HG02885 (cell line): ENCODE results near the gene VEGFA.

Experiments
- ATAC-seq: cut with Tn5 transposase; IDR thresholded peaks from one replicate; pipeline ENCODE4 v1.9.1; 2021; ENCODE audit warnings: mild to moderate bottlenecking; ENCODE audit not compliant: unreplicated experiment, poor library complexity

Gene VEGFA

GRCh38 chr6:43738267-43738676 lies 31.7 kb upstream of the VEGFA start:
- no peak for ATAC-seq

DNA sequence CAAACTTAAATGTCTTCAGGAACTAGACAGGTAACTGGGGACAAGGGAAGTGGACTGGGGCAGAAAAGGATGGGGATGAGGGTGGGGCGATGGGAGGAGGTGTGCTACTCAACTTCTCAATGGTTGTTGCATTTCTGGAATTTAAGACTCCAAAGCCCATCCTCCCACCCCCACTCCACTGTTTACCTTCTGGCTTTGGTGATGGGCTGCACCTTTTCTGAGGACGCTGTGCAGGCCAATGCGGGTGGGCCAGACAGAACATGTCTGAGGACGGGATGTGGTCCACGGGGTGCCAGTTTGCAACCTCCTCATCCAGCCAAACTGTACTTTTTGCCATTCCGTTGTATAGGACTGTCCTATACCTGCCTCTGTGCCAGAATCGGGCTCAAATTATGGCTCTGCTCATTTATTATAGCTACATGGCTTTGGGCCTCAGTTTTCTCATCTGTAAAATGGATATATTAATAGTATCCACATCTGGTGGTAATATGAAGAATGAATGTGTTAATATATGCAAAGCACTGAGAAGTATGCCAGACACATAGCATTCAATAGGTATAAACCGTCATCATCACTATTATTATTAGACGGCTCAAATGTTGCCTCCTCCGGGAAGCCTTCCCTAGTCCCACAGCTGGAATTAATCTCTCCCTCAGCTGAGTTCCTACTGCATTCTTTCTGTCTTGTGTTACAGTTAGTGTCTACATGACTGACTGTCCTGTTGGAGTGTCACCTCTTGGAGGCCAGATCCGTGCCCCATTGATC lies 31.0 kb upstream of the VEGFA start:
- ATAC-seq, result no peak

DNA sequence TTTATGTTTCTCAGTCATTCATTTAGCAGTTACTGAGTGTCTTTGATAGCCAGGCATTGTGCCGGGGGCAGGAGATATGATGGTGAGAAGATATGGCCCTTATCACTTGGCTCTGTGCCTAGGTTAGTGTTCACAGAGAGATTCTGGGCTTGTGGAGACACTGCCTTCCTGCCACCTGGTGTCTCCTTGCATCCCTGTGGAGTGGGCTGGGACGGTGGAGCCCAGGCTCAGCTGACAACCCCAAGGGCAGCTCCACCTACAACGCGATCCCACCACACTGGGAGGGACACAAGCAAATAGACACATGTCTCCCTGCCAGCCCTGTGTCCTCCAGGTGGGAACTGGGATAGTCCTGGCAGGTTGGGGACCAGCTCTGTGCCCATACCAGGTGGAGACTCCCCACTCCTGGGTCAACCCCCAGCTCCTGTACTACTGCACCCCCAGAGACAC lies 30.3 kb upstream of the VEGFA start:
- ATAC-seq, result no peak

DNA sequence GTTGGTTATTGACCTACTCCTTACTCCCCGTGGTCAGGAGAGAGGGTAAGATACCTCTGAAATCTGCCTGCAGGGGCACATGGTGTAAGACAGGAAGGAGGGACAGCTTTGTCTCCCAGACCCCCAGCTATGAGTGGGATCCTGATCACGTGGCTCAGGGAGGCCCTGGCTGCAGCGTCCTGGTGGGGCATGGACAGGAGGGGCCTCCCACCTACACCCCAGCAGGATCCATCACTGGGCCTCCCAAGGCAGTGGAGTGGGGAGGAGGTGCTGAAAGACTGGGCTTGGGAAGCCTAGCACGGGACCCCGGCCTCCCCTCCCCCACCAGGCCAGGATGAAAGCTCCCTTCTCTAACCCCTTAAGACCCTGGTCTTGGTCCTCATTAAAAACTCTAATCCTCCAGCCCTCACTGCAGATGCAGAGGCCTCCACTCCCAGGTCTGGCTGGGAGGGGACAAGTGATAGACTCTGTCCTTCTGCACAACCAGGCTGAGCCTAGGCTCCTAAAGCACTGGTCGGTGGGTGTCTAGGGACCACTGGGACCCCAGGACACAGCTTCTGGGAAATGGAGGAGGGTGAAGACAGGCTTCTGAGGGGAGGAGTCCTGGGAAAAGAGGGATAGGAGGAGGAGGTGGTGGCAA lies 29.6 kb upstream of the VEGFA start:
- ATAC-seq, result no peak

DNA sequence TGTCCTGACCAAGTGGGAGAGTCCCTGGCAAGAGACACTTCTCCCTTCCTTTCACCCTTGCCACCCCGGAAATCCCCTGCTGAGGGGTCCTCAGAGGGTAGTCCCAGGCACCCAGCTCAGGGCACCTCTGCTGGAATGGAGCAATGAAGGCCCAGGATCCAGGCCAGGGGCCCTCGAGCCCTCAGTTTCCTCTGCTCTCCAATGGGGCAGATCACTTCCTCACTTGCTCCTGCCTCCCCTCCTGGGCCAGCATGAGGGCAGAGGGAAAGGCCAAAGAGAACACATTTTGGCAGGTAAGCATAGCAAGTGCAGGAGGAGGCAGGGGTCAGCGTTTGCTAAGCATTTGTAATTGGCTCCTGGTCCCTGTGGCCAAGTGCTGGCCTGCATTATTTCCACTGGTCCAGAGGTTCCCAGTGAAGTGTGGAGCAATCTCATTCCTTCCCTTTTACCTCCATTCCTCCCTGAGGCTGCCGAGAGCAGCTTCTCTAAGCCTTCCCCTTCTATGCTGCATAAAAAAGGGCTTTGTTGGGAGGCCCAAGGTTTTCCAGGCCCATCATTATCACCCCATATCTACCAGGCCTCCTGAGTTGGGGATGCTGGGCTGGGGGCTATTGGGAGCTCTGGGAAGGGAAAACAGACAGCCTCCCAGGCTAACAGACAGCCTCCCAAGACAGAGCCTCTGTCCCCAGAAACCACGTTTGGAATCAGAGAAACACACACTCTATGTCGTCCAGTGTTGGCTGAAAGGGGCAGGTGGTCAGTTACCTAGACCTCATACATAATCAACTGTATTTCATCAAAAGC lies 28.8 kb upstream of the VEGFA start:
- ATAC-seq, result no peak

GRCh38 chr6:43741829-43742228 lies 28.2 kb upstream of the VEGFA start:
- ATAC-seq, result no peak

DNA sequence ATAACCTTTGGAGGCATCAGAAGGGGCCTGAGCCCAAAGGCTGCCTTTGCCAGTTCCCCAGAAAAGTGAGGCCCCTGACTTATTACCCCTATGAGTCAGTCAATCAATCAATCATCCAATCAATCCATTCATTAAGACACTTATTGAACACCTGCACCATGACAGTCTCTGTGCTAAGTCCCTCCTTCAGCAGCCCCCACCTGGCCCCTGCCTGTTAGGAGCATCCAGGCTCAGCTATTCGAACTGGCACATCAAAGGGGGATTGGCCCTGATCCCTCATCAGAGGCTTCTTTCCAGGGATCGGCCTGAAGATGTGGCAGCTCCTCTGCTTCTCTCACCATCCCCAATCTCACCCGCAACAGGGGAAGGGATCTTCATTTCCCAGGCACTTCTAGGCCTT lies 27.7 kb upstream of the VEGFA start:
- no peak for ATAC-seq

GRCh38 chr6:43742931-43743632 lies 26.9 kb upstream of the VEGFA start:
- ATAC-seq, result no peak

- no peak for ATAC-seq
These were observed 26.2 kb upstream of the VEGFA start for GRCh38 chr6:43743682-43744381.

DNA sequence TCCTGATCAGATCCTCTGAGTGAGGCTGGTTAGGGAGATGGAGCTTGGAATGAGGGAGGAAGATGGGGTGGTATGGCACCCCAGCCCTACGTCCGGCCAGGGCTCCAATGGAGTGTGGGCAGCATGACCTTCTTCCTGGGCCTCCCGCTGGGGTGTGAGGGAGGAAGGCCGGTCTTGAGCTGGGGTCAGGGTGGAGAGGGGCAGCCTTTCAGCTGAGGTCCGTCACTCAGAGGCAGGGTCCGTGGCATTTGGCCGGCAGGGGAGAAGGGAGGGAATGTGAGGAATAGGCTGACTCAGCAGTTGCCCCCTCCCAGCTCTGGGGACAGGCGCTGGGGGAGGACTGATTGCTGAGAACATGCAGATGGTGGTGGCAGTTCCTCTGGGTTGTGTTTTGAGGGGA lies 25.5 kb upstream of the VEGFA start:
- no peak for ATAC-seq

DNA sequence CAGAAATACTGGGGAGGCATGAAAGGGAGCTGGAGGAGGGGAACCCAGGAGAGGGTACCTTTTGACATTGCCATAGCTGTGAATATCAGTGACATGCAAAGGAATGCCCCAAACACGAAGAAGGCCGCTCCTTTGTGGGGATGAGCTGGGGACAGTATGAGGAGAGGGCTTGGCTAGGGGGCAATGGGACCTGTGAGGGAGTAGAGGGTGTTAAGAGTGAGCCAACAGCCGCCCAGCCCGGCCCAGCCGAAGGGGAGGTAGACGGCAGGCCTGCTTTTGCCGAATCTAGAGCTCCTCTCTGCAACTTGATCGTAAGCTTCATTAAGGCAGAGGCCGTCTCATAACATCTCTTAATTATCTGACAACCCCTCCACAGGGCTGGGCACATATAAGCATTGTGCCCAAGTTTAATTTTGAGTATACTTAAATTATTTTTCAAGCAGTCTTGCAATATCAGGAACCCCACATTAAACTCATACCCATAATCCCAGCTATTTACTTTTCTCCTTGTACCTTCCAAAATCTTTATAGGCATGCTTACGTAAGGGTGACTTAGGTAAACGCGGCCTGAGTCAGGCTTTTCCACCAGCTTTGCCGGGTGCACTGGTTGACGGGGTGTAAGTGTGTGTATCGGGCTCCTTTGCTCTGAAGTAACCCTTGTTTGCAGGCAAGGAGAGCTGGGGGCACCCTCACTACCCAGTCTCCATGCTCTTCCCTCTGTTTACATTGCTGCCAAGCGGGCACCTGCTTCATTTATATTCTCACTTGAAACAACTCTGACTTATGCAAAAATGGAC lies 24.9 kb upstream of the VEGFA start:
- no peak for ATAC-seq

DNA sequence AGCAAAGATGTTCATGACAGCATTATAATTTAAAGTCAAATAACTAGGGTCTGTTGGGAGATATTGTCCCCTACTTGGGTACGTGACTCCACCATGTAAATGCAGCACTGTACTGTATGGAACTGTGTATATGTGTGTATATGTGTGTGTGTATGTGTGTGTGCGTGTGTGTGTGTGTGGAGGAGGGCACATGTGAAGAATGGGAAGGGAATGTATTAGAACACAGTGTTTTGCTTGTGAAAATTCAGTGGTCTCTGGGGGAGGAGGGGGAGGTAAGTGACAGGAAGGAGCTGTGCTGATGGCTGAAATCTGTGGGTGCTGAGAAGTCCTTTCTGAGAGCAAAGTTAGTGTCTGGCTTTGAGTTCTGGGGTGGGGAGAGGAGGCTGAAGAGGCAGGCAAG lies 23.9 kb upstream of the VEGFA start:
- ATAC-seq, result no peak

- no peak for ATAC-seq
These were observed 23.4 kb upstream of the VEGFA start for GRCh38 chr6:43746613-43747102.

DNA sequence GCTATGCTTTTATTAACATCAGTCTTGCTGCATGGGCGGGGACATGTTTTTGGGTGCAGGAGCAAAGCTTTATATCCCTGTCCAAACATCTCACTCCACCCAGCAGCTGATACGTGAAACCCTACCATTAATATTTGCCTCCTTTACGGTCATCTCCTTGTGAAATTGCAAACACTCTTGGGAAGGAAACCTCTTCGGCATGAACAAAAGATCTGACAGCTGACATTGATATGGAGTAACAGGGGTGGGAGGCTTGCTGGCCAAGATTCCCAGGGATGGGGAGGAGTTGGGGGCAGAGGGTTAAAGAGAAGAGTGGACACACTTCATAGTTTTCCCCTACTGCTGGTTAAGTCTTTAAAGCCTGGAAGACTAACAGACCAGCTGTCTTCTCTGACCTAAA lies 22.2 kb upstream of the VEGFA start:
- ATAC-seq, result no peak

- ATAC-seq, result no peak
These were observed 21.2 kb upstream of the VEGFA start for GRCh38 chr6:43748765-43749164.

- ATAC-seq, result no peak
These were observed 20.6 kb upstream of the VEGFA start for GRCh38 chr6:43749461-43749860.

- no peak for ATAC-seq
These were observed 19.4 kb upstream of the VEGFA start for GRCh38 chr6:43750622-43751021.

- no peak for ATAC-seq
These were observed 16.3 kb upstream of the VEGFA start for GRCh38 chr6:43753570-43754183.
